ENCODE measurements around the gene HIPK2. TPM values are rescaled to one million over a fixed set of nuclear protein-coding genes. Genes with fewer than 3 reads are reported as not detected.

Gene HIPK2
- total RNA-seq, 4 donors from 2014 or later = 20.9 to 40.9 (median 26.7) TPM

- Histone ChIP-seq H3K4me3 (no peak overlapping the region), H3K27me3 (no peaks in the 10 kb centered on the region), H3K36me3 (no peaks in the 10 kb centered on the region), H3K4me1 (peaks cover 23 to 48% (median 34%) of the 10 kb centered on the region in 4 donors), H3K27ac (replicated peaks in 1 of 4) (no peak overlapping the region), H3K9me3 (no peaks in the 10 kb centered on the region)
- 73% methylated on average over 7 of the region's 7 CpGs for WGBS
- no peak for TF ChIP-seq POLR2A (IDR thresholded peaks at IDR 0.05; ENCODE audit: low read depth)
- TF ChIP-seq CTCF (IDR thresholded peaks at IDR 0.05) = peak in 1 of 3 experiments; percentile 13
- TF ChIP-seq EP300 (IDR thresholded peaks at IDR 0.05) = no peak
- DNase-seq (ENCODE audit: extremely low spot score) = no peak
- intact Hi-C loops (cut with DNase I) = no loop called here
Measured at GRCh38 chr7:139753081-139753692, 24.6 kb downstream of the HIPK2 start.

- intact Hi-C loops (cut with DNase I) = no loop called here
- WGBS = 62% methylated on average over 5 of the region's 5 CpGs
- no peak for DNase-seq (ENCODE audit: extremely low spot score)
Measured at GRCh38 chr7:139752604-139753003, 25.2 kb downstream of the HIPK2 start.

GRCh38 chr7:139752148-139752547, 25.6 kb downstream of the HIPK2 start:
- no peak for DNase-seq (ENCODE audit: extremely low spot score)
- TF ChIP-seq EP300 (IDR thresholded peaks at IDR 0.05) (no peak), CTCF (IDR thresholded peaks at IDR 0.05) (no peak), POLR2A (IDR thresholded peaks at IDR 0.05; ENCODE audit: low read depth) (no peak), POLR2AphosphoS5 (IDR thresholded peaks at IDR 0.05) (no peak)
- WGBS = 87% methylated on average over 5 of the region's 5 CpGs
- H3K9me3 ChIP-seq = no peaks in the 10 kb centered on the region
- H3K27ac ChIP-seq (replicated peaks in 1 of 4) = no peak overlapping the region
- no peak overlapping the region for H3K4me3 ChIP-seq
- peaks cover 29 to 52% (median 36%) of the 10 kb centered on the region in 4 donors for H3K4me1 ChIP-seq
- no peaks in the 10 kb centered on the region for H3K27me3 ChIP-seq
- intact Hi-C loops (cut with DNase I) = no loop called here
- no peaks in the 10 kb centered on the region for H3K36me3 ChIP-seq

More at GRCh38 chr7:139752604-139753003, 25.2 kb downstream of the HIPK2 start:
- no peak for TF ChIP-seq CTCF (IDR thresholded peaks at IDR 0.05)
- TF ChIP-seq EP300 (IDR thresholded peaks at IDR 0.05) = no peak
- TF ChIP-seq POLR2A (IDR thresholded peaks at IDR 0.05; ENCODE audit: low read depth) = no peak
- no peak for TF ChIP-seq POLR2AphosphoS5 (IDR thresholded peaks at IDR 0.05)
- H3K4me3 ChIP-seq = no peak overlapping the region
- H3K27me3 ChIP-seq = no peaks in the 10 kb centered on the region
- H3K9me3 ChIP-seq = no peaks in the 10 kb centered on the region
- H3K36me3 ChIP-seq = no peaks in the 10 kb centered on the region
- peaks cover 25 to 52% (median 36%) of the 10 kb centered on the region in 4 donors for H3K4me1 ChIP-seq
- no peak overlapping the region for H3K27ac ChIP-seq (replicated peaks in 1 of 4)

GRCh38 chr7:139750459-139751095, 27.2 kb downstream of the HIPK2 start:
- no peak for DNase-seq (ENCODE audit: extremely low spot score)
- intact Hi-C loops (cut with DNase I) = no loop called here
- WGBS = 96% methylated on average over 6 of the region's 6 CpGs
- peaks cover 45 to 59% (median 52%) of the 10 kb centered on the region in 4 donors for H3K4me1 ChIP-seq
- no peaks in the 10 kb centered on the region for H3K36me3 ChIP-seq
- H3K4me3 ChIP-seq = no peak overlapping the region
- no peak for TF ChIP-seq POLR2A (IDR thresholded peaks at IDR 0.05; ENCODE audit: low read depth)
- no peak for TF ChIP-seq EP300 (IDR thresholded peaks at IDR 0.05)
- TF ChIP-seq POLR2AphosphoS5 (IDR thresholded peaks at IDR 0.05) = no peak
- no peak for TF ChIP-seq CTCF (IDR thresholded peaks at IDR 0.05)
- no peak overlapping the region for H3K27ac ChIP-seq (replicated peaks in 1 of 4)
- H3K9me3 ChIP-seq = no peaks in the 10 kb centered on the region
- H3K27me3 ChIP-seq = no peaks in the 10 kb centered on the region
